Esophagus muscularis mucosa (tissue), 4 donors: ENCODE results near the gene ROPN1. TPM values are rescaled to one million over a fixed set of nuclear protein-coding genes. Genes with fewer than 3 reads are reported as not detected.
"Not testable (repeated sequence)": the region's sequence is repeated elsewhere in the genome, so short reads cannot be mapped to it uniquely, and the experiment has no call there.

Experiments used
- DNase-seq: peaks from one replicate; pipeline ENCODE4 v3.0.0-alpha.2; 2017; ENCODE audit errors: extremely low spot score
- H3K27ac ChIP-seq, 4 donors: fragments of 200-600 bp; sonication (generic); replicated peaks in 1 of 4; 1 replicate in 3 of 4; 2 replicates in 1 of 4; pipeline ENCODE4 v1.5.1; 2016 to 2019; ENCODE audit warnings: mild to moderate bottlenecking in 1 of 4
- H3K27me3 ChIP-seq, 4 donors: fragments of 200-600 bp; sonication (generic); one replicate each; pipeline versions ENCODE4 v1.5.1 to v1.6.0; 2016 to 2019
- H3K36me3 ChIP-seq, 4 donors: fragments of 200-600 bp; sonication (generic); one replicate each; pipeline ENCODE4 v1.5.1; 2016 to 2019
- H3K4me1 ChIP-seq, 4 donors: fragments of 200-600 bp; sonication (generic); one replicate each; pipeline ENCODE4 v1.5.1; 2016 to 2019
- H3K4me3 ChIP-seq, 4 donors: fragments of 200-600 bp; sonication (generic); 1 replicate in 2 of 4; 2 replicates in 2 of 4; pipeline ENCODE4 v1.5.1; 2016 to 2019; ENCODE audit warnings: mild to moderate bottlenecking in 4 of 4, moderate library complexity in 1 of 4
- H3K9me3 ChIP-seq, 4 donors: fragments of 200-600 bp; sonication (generic); 1 replicate in 3 of 4; 2 replicates in 1 of 4; pipeline ENCODE4 v1.5.1; 2016 to 2019
- EP300 ChIP-seq: sonication (generic); formaldehyde crosslinking; IDR thresholded peaks from one replicate; pipeline ENCODE4 v1.6.1; 2017; ENCODE audit warnings: antibody characterized with exemption
- POLR2A ChIP-seq: fragments of 450-650 bp; IDR thresholded peaks from one replicate; pipeline ENCODE4 v1.6.1; 2017; ENCODE audit warnings: antibody characterized with exemption, moderate library complexity, mild to moderate bottlenecking, low read depth
- POLR2AphosphoS5 ChIP-seq, 2 donors: sonication (generic); formaldehyde crosslinking; IDR thresholded peaks; one replicate each; pipeline ENCODE4 v1.6.1; 2017; ENCODE audit warnings: antibody characterized with exemption in 2 of 2
- WGBS: methylation state at CpG from one replicate; pipeline ENCODE4 v1.1.5; 2018; 5-methylcytosine and 5-hydroxymethylcytosine counted together
- intact Hi-C: fragments of 100-400 bp; cut with DNase I; formaldehyde crosslinking; loops from one replicate; pipeline ENCODE4 v1.15.1; 2023
- total RNA-seq, 4 donors: library from RNA; depleted of rRNA; stranded (reverse); fragments of >200 nt; gene quantifications; one replicate each; pipeline versions ENCODE4 v1.1.0 to v1.2.1, GENCODE V29; 2016
- TF ChIP-seq, protein P1 (sequence below), 3 experiments: fragments of 200-600 bp in 2 of 3; fragments of 450-650 bp in 1 of 3; sonication (generic) in 2 of 3; IDR thresholded peaks; one replicate each; pipeline ENCODE4 v1.5.1; 2017 to 2019; ENCODE audit warnings: antibody characterized with exemption in 3 of 3, mild to moderate bottlenecking in 2 of 3, moderate library complexity in 1 of 3

ROPN1 gene
- total RNA-seq, 4 donors from 2014 or later = not detected

DNA sequence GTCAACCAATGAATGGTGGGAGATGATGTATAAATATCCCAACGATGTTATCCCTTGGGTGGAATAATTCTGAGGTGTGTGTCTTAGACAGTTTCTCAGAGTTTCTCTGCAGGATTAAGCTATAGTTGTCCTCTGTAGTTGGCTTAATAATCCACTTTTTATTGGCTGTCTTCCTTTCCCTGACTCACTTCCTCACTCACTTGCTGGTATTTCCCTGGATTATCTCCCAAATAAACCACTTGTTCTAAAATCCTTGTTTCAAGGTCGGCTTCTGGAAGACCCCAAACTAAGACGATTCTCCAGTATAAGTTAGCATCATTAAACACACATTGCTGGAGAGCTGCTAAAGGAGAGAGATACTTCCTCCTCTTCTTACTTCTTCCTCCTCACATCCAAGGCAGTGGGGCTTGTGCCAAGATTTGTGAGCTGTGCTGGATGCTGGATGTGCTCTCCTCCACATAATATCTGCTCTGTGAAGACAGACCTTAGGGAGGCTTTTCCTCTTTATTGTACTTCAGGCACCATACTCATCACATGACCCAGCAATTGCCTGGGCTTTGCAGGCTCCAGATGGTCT is 22.5 kb upstream of the ROPN1 start:
- H3K4me1 ChIP-seq = peaks cover 0 to 5% (median 0%) of the 10 kb centered on the region in 4 donors
- no peaks in the 10 kb centered on the region for H3K9me3 ChIP-seq
- H3K36me3 ChIP-seq = no peaks in the 10 kb centered on the region
- no peak overlapping the region for H3K4me3 ChIP-seq
- H3K27me3 ChIP-seq = no peaks in the 10 kb centered on the region
- TF ChIP-seq POLR2AphosphoS5 (IDR thresholded peaks at IDR 0.05) (no peak), POLR2A (no peak)
- no peak for DNase-seq
- no peak overlapping the region for H3K27ac ChIP-seq
- WGBS = 46% methylated on average over 3 of the region's 3 CpGs
- intact Hi-C loops = loop anchor here (1.0 kb wide), 1 partner anchor 65 kb away; no protein-coding TSS in a partner anchor

DNA sequence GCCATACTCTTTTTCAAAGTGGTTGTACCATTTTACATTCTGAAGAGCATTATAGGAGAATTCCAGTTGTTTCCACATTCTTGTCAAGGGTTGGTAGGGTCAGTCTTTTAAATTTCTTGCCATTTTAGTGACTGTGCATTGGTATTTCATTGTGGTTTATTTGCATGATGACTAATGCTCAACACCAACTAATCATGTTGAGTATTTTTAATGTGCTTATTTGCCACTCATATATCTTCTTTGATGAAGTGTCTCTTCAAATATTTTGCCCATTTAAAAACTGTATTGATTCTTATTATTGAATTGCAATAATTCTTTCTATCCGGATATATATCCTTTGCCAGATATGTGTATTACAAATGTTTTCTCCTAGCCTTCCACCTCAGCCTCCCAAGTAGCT is 16.4 kb upstream of the ROPN1 start:
- 97% methylated on average over 1 of the region's 1 CpG for WGBS
- H3K27ac ChIP-seq, H3K27me3 ChIP-seq, H3K4me1 ChIP-seq, H3K36me3 ChIP-seq, intact Hi-C loops, DNase-seq, H3K9me3 ChIP-seq, H3K4me3 ChIP-seq: not testable (repeated sequence)

DNA sequence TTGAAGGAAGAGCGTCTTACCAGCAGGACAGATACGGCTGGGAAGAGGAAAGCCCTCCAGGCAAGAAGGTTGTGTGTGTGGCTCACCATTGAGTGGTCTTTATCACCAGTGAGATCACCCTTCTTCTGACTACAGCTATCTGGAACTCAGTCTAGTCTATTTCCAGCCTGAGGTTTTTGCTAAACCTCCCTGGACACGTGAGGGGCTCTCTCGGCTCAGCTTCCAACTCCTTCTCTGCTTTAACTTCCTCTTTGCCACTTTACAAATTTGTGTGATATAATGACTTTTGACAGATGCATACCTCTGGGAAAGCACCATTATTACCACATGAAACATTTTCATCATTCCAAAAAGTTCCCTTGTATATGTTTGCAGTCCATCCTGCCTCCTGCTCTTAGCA is 15.3 kb upstream of the ROPN1 start:
- no peaks in the 10 kb centered on the region for H3K36me3 ChIP-seq
- no peak for DNase-seq
- H3K4me3 ChIP-seq = no peak overlapping the region
- TF ChIP-seq POLR2AphosphoS5 (IDR thresholded peaks at IDR 0.05) = no peak
- TF ChIP-seq, protein P1, sequence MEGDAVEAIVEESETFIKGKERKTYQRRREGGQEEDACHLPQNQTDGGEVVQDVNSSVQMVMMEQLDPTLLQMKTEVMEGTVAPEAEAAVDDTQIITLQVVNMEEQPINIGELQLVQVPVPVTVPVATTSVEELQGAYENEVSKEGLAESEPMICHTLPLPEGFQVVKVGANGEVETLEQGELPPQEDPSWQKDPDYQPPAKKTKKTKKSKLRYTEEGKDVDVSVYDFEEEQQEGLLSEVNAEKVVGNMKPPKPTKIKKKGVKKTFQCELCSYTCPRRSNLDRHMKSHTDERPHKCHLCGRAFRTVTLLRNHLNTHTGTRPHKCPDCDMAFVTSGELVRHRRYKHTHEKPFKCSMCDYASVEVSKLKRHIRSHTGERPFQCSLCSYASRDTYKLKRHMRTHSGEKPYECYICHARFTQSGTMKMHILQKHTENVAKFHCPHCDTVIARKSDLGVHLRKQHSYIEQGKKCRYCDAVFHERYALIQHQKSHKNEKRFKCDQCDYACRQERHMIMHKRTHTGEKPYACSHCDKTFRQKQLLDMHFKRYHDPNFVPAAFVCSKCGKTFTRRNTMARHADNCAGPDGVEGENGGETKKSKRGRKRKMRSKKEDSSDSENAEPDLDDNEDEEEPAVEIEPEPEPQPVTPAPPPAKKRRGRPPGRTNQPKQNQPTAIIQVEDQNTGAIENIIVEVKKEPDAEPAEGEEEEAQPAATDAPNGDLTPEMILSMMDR (IDR thresholded peaks at IDR 0.05) = no peak
- no peak for TF ChIP-seq EP300
- no peak for TF ChIP-seq POLR2A
- intact Hi-C loops = no loop called here
- no peaks in the 10 kb centered on the region for H3K4me1 ChIP-seq
- no peaks in the 10 kb centered on the region for H3K9me3 ChIP-seq
- no peak overlapping the region for H3K27ac ChIP-seq
- H3K27me3 ChIP-seq = no peaks in the 10 kb centered on the region
- WGBS = 49% methylated on average over 4 of the region's 4 CpGs

DNA sequence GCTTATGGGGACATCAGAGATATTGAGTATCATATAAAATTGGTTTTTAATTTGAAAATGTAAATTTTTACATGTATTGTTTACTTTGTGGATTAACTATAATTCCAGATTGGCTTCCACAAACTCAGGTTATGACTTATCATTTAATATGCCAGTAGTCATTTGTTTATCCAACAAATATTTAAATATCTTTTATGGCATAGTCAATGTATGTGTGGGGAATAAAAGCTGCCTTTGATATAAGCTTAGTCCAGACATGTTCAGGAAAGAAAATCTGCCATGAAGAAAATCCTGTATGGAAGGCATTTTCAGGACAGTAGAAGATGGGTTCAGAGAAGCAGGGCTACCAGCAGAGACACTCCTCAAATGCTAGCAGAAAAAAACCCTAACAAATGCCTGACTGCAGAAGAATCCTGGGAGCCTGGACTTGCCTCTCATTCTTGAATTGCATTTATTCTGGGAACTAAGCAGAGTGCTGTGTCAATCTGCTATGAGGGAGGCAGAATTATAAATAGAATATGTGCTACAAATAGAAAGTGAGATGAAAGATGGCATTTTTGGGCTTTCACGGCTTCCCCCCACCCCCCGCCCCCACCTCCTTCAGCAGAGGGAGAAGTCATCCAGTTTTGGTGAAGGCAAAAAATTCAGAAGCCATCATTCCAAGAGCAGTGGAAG is 10.6 kb upstream of the ROPN1 start:
- H3K9me3 ChIP-seq, DNase-seq, H3K27me3 ChIP-seq, H3K27ac ChIP-seq, intact Hi-C loops, H3K4me1 ChIP-seq, H3K4me3 ChIP-seq, H3K36me3 ChIP-seq: not testable (repeated sequence)
- WGBS = 49% methylated on average over 2 of the region's 2 CpGs

DNA sequence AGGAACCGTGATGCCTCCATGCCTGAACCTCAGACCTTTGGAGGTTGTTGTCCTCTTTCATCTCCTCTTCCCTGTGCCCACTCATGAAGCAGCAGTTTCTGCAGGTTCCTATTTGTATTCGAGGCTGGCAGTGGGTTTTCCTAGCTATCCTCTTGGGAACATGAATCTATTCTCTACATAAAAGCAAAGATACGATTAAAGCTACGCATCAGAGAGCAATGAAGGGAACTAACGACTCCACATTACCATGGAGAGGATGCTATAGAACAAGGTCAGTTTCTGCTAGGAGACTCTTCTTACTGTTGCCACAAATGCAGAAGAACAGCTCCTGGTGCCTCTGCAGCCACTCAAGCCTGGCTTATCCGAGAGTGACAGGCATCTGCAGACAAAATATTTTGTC is 9.4 kb upstream of the ROPN1 start:
- H3K4me3 ChIP-seq, H3K4me1 ChIP-seq, H3K9me3 ChIP-seq, intact Hi-C loops, H3K27ac ChIP-seq, DNase-seq, H3K36me3 ChIP-seq, H3K27me3 ChIP-seq: not testable (repeated sequence)
- WGBS = 78% methylated on average over 6 of the region's 6 CpGs

DNA sequence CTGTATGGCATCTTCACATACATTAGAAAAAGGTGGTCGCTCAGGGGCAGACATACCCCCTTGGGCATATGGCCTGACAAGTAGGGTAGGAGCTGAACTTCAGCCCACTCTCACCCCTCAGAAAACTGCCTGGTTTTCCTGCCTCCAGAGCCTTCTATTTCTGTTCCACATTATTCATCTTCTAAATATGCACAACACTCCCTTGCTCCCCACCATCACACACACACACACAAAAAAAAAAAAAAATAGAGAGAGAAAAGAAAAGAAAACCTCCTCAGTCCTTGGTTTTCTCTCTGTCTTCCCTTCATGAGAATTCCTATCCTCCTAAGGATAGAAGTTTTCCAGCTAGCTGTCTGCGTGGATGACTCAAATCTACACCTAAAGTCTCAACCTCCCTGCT is 5.6 kb upstream of the ROPN1 start:
- 78% methylated on average over 2 of the region's 2 CpGs for WGBS
- DNase-seq = no peak
- Histone ChIP-seq H3K4me3 (no peak overlapping the region), H3K27me3 (no peaks in the 10 kb centered on the region), H3K36me3 (no peaks in the 10 kb centered on the region), H3K9me3 (peaks cover 0 to 3% (median 0%) of the 10 kb centered on the region in 4 donors), H3K27ac (no peak overlapping the region), H3K4me1 (no peaks in the 10 kb centered on the region)
- TF ChIP-seq POLR2A (no peak), EP300 (no peak), POLR2AphosphoS5 (IDR thresholded peaks at IDR 0.05) (no peak)
- TF ChIP-seq, protein P1 (IDR thresholded peaks at IDR 0.05) = no peak
- intact Hi-C loops = no loop called here

DNA sequence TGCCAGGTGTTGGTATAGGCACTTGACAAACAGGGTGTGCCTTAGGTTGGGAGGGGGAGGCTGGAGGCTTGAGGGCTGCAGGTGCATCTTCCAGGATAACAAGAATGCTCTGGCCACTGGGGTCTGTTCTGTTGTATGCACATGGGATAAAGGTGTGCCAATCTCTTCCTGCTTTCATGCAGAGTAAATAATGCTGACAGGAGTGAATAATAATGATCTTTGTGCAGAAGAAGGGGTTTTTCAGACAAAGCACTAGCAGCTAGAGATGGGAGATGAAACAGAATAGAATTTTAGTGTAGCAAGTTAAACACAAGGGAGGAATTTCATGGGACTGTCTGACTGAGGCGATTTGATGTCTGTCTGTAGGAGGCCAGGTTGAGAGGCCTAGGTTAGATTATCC is 1.9 kb upstream of the ROPN1 start:
- Histone ChIP-seq H3K4me3 (no peak overlapping the region), H3K9me3 (peaks cover 0 to 3% (median 0%) of the 10 kb centered on the region in 4 donors), H3K4me1 (no peaks in the 10 kb centered on the region), H3K27ac (no peak overlapping the region), H3K36me3 (no peaks in the 10 kb centered on the region), H3K27me3 (no peaks in the 10 kb centered on the region)
- WGBS = 82% methylated on average over 1 of the region's 1 CpG
- TF ChIP-seq EP300 (no peak), POLR2A (no peak), POLR2AphosphoS5 (IDR thresholded peaks at IDR 0.05) (no peak)
- TF ChIP-seq, protein P1 (IDR thresholded peaks at IDR 0.05) = no peak
- no peak for DNase-seq
- intact Hi-C loops = no loop called here
